ENCODE measurements around the gene TUBGCP6.

The TUBGCP6 gene

DNA sequence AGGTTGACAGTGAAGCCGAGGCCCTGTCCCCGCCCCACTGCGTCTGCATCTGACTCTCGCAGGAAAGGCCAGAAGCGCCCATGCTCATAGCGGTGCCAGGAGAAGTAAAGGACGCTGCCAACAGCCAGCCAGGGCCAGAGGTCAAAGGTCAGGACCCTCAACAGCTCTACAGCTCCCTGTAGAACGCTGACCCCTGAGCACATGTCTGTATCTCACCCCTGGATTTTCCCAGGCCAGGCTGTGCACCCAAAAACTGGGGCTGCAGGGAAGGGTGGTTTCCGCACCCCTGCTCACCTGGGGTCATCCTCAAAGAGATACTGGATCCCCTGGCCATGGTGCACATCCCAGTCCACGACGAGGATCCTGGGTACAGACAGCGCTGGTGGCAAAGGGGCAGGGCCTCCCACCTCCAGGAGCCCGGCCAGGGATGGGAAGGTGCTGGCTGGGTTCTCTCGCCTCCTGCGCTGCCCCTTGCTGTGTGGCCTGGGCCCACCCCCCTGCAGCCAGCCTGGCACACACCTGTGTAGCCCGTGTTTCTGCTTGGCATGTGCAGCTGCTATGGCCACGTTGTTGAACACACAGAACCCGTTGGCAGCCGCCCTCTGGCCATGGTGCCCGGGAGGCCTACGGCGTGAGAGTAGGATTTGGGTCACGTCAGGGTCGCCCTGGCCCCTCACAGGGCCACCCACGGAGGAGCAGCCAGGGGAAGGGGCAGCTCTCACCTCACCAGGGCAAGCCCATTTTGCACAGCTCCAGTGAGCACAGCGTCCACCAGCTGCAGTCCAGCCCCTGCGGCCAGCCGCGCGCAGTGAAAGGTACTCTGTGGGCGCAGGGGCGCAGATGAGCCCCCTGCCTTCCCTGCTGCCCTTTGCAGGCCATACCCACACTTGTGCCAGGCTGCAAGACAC is 4.8 kb upstream of the TUBGCP6 start:
- DNase-seq: no peak

DNA sequence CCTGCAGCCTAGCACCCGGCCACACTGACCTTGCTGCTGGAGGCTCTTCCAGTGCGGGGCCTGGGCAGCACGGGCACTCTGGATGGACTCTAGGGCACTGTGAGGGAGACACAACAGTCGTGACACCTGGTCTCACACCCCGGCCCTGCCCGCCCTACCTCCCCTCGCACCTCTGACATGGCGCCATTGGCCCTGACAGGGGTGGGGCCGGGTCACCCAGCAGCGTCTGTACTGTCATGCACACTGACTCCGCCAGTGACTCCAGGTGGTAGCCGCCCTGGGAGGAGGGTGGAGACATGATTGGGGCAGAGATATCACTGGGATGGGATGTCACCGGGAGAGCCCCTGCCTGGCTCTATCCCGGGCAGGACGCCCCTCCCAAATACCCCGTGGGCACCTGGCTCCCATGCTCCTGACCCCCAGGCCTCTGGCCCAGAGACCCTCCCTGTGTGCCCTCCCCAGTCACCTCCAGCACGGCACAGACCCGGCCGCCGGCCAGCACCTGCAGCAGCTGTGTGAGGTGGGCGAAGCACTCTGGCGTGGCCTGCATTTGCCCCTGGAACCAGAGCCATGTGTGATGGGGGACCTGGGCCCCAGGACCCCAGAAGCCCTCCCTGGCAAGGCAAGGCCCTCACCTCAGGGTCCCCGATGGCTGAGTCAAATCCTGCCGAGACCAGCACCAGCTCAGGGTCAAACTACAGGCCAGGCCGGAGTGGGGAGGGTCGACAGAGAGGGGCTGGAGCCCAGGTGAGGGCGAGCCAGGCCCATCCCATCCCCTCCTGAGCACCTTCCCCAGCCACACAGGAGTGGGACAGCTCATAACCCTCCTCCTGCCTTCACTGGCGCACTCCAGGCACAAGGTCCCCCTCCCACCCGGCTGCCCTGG is 3.6 kb upstream of the TUBGCP6 start:
- no peak for DNase-seq

DNA sequence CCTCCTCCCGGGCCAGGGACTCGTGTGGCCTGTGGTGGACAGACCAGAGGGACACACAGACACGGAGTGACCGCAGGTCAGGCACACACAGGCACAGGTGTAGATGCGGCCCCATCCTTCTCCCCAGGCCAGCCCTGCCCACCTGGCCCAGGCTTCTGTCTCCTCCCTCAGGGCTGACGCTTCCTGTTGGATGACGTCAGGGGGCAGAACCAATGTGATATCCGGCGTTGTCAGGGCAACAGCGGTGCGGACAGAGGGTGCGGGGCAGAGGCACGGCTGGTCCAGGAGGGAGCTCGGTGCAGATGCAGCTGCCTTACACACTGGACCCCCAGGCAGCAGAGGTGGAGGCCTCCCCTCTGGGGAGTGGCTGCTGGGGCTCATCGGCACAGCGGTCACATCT is 2.9 kb upstream of the TUBGCP6 start:
- DNase-seq: no peak

DNA sequence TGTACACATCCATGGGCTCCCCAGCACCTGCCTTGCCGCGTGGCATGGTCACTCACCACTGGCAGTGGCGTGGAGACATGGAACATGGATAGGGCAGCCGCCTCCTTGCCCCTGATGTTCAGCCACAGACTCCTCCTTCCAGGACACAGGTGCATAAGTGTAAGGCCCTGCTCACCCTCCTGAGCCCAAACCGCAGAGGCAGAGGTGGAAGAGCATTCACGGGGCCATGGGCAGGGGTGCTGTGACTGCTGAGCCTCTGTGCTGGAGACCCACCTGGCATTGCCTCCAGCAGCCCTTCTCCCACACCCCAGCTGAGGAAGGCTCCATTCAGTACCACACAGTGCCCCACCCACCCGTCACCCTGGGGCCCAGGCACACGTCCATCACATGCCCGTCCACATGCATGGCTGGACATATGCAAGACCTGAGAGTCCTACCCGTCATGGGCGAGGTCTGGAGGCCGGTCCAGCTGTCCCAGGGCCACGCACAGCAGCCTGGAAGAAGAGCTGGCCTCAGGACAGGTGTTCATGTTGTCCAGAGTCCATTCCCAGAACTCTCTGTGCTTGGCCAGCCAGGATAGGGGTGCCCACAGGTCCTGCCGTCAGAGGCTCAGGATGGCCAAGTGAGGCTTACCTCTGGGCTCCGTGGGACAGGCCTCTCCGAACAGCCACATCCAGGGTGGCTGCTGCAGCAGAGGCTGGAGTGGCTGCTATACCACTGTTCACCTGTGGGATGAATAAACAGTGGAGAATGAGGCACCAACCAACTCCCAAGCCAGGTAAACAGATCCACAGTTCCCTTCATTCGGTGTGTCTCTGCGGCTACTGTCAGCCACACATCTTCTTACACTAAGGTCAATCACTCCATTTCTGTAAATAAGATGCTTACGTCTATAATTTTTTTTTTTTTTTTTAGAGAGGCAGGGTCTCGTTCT is 1.7 kb upstream of the TUBGCP6 start:
- DNase-seq: no peak

DNA sequence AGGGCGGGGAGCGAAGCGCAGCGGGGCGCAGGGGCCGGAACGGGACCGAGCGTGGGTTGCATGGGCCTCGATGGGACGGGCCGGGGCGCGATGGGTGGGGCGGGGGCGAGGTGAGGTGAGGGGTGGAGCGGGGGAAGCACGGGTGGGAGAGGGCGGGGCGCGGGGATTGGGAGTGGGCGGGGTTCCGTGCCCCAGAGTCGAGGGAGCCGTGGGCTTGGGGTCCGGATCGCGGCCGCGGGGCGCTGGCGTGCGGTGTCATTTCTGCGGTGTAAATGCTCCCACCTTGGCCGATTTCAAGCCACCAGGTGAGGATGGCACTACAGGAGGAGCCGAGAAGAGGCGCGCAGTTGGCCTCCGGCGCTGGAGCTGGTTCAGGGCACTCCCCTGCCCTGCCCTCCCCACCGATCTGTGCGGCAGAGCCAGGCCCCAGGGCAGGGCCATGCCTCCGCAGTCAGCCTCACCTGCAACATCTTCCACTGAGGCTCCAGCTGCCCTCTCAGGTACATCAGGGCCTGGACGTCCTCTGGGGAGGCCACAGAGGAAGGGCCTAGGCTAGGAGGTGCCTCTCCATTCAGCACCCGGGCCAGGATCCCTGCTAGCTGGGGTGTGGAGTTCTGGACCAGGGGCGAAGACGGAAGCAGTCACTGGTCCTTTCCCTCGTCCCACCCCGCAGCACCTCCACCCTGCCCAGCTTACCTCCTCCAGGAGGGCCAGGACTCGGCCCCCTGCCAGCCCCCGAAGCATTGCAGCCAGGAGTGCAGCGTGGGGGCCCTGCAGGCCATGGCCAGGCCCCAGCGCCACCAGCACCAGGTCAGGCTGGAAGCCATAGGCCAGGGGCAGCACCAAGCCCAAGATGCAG is 620 bp upstream of the TUBGCP6 start:
- no peak for DNase-seq

DNA sequence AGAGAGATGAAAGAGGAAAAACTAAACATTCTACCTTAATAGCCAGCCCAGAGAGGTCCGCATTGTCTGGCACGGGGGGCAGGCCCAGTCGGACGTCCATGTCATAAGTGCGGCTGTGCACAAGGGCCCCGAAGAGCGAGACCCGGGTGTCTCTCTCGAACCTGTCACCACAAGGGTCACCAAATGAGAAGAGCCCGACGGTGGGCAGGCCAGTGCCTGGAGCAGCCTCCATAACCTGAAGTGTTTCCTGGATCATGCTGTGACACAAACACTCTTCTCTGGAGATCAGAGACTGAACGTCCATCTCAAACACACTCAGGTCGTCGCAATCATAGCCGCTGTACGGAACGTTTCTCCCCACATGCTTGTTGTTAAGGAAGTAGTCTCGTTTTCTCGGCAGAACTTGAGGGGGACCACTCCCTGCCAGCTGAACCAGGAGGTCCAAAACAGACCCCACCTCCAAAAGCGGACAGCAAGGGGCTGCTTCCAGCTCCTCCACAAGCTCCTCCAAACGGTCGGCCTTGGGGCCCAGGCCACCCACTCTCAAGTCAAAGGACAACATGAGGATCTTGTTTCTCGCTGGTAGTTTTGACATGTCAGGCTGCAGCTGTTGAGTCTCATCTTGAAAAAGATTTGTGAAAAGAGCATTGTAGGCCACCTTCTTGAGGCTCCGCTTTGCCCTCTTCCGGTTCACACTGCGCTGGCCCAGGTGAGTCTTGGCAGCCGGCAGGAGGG is 971 bp downstream of the TUBGCP6 start:
- DNase-seq: no peak

GRCh38 chr22:50242406-50242949 is 2.3 kb downstream of the TUBGCP6 start:
- no peak for DNase-seq

DNA sequence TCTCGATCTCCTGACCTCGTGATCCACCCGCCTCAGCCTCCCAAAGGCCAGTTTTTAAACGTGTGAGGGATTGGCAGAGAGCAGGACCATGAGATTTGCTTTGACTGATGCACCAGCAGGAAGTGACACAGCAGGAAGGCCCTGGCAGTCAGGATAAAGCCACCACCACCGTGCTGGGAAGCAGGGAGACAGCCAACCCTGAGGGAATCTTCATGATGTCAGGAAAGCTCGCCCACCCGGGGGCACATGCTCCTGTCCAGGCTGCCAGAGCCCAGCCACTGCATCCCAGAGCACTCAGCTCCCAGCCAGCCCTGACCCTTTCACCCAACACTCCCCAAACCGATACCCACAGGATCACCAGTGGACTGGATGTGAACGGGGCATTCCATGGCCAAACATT is 6.1 kb downstream of the TUBGCP6 start:
- DNase-seq: no peak

- DNase-seq: no peak
Measured at GRCh38 chr22:50236731-50237409, 8.0 kb downstream of the TUBGCP6 start.

- DNase-seq: no peak
Measured at GRCh38 chr22:50233223-50233622, 11.6 kb downstream of the TUBGCP6 start.

DNA sequence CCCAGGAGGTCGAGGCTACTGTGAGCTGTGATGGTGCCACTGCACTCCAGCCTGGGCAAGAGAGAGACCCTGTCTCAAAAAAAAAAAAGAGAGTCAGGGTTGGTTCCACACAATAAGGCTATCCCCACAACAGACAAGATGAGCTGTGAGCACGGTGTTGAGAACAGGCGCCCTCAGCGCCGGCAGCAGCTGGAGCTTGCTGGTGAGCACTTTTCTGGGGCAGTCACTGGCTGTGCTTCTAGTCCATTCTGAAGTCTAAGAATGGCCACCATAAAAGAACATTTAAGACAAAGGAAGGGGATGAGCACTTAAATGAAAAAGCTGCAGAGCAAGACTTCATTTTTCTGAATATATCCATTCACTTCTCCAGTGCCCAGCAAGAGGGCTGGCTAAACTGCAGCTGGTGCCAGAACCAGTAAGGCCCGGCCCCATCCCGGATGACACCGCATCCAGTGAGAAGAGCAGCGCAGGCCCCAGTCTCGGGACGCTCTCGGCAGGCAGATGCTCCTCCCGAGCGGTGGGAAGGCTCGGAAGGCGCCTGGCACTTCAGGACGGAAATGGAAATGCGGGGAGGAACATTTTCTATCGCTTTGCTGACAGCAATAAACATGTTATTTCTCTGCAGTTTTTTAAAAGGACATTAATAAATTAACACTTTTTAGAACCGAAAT is 12.2 kb downstream of the TUBGCP6 start:
- no peak for DNase-seq

DNA sequence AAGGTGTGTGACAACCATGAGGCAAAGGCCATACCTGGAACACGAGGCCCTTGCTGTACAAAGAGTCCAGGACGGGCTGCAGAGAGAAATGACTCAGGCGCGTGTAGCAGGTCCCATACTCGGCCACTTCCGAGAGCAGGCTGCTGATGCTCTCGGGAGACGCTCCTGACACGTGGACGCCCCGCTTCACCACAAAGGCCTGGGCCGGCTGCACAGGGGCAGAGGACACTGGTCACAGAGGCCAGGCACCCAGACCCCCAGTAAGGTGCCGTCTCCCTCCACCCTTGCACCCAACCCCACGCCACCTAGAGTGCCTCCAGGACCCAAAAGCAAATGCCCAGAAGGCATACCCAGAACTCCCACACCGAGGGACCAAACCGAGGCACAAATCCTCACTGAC is 15.5 kb downstream of the TUBGCP6 start:
- DNase-seq: no peak

GRCh38 chr22:50228366-50228765 is 16.5 kb downstream of the TUBGCP6 start:
- DNase-seq: no peak

DNA sequence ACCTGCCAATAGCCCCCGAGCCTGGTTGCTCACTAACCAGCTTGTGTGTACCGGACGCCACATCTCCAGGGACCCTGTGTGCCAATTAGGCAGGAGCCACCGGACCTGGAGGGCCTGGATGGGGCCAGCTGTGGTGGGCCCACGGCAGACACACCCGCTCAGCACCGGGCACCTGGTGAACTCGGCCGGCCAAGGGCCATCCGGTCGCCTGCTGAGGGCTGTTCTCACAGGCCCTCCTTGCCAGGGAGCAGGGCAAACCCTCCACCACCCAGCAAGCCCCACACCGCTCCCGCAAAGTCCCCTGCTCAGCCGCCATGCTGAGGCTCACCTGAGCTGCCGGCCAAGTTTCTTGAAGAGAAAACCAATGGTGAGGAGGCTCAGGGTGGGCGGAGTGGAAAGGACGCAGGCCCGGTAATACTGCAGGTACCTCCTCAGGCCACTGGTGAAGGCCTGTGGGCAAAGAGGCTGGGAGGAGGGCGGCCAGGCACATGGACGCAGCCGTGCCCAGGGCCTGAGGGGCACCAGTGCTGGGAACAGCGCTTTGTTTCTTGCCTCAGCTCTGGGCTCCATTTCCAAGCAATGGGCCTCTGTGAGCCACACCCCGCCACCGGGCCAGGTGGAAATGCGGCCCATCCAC is 17.1 kb downstream of the TUBGCP6 start:
- DNase-seq: no peak

DNA sequence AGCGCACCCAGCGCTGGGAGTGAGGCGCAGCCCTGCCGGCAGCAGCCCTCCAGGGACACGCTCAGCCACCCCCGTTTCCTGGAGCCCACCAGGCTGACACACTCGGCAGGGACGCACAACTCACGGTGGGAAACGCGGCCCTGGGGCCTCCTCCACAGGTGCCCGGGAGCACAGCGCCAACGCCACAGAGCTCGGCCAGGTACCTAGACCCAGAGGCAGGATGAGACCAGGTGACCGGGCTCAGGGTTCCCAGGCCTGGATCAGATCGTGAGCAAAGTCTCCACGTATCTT is 18.0 kb downstream of the TUBGCP6 start:
- DNase-seq: no peak

DNA sequence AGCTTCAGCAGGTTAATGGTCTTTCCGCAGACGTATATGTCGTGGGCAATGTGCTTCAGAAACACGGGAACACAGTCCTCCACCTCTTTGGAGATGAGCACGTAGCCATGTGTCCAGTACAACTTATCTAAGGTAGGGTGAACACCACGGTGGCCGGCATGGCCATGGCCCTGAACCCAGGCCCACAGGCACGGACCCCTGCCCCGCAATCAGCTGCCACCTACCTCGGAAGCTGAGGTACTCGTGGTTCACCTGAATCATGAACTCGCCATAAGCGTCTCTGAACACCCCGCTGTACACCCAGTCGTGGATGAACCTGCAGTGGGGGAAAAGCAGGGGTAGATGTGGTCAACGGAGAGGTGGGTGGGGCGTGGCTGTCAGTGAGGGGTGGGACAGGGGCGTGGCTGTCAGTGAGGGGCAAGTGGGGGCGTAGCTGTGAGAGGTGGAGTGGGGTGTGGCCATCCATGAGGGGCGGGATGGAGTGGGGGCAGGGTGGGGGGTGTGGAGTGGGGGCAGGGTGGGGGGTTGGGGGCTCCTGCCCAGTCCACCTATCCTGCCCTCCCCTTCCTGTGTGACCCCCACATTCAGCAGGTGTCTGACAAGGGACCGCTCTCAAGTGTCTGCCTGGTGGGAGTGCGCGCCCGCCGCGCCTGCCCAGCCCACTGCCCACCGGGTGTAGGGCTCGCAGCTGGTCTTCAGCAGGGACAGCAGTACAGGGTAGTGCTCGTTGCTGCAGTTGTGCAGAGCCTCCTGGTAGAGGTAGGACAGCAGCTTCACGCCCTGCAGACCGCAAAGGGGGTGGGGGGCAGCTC is 18.6 kb downstream of the TUBGCP6 start:
- no peak for DNase-seq

DNA sequence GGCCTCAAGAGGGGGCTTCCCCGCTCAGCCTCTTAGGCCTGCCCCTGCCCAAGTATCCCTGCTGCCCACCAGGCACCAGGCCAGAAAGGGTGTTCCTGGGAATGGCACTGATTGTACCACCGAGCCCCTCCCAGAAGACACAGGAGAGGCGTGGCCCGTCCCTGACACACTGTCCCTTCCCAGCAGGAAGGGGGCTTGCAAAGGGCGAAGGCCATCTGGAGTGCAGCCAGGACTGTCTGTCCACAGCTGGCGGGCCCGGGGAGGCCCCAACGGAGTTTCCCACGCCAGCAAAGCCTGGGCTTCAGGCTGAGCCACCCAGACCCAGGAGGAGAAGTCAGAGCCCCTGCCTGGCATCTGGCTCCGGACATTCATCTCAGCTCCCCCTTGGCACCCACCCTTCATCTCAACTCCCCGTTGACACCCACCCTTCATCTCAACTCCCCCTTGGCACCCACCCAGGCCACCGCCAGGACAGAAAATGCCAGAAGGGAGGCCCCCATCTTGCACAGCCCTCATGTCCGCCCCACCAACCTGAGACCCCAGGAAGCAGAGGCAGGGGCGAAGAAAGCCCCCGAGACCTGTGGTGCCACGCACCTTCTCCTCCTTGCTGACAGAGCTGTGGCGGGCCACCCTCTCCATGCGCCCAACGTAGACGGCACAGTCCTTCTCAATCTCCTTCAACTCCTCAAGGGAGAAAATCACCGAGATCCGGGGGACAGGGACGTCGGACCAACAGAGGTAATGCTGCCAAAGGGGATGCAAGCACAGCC is 19.4 kb downstream of the TUBGCP6 start:
- DNase-seq: no peak

- DNase-seq: no peak
Measured at GRCh38 chr22:50224071-50224470, 20.8 kb downstream of the TUBGCP6 start.

All from GF-D8 (cell line).